SU-DHL-6 (cell line): Measurements from ENCODE around the gene GAB2.

Source experiments
- H2AFZ ChIP-seq: fragments of 200-600 bp; sonication (generic); 2 replicates; pipeline ENCODE4 v1.6.1; 2014; ENCODE audit warnings: low read depth, mild to moderate bottlenecking, moderate library complexity, mixed read lengths, antibody characterized with exemption, low read length; ENCODE audit not compliant: severe bottlenecking
- H3F3A ChIP-seq: fragments of 200-600 bp; shearing (Covaris generic); 2 replicates; pipeline ENCODE4 v1.6.0; 2016; ENCODE audit warnings: antibody characterized with exemption, mild to moderate bottlenecking; ENCODE audit not compliant: insufficient read depth
- H3K27ac ChIP-seq: fragments of 200-600 bp; sonication (generic); 2 replicates; pipeline ENCODE4 v1.5.1; 2016; ENCODE audit warnings: low read depth, mild to moderate bottlenecking, low read length, moderate library complexity, mixed read lengths
- H3K27me3 ChIP-seq: fragments of 200-600 bp; sonication (generic), shearing (Covaris generic); 2 replicates; pipeline ENCODE4 v1.6.0; 2014; ENCODE audit warnings: mild to moderate bottlenecking, low read length
- H3K36me3 ChIP-seq: fragments of 200-600 bp; sonication (generic); 2 replicates; pipeline ENCODE4 v1.6.1; 2014; ENCODE audit warnings: mild to moderate bottlenecking, low read length, mixed read lengths
- H3K4me2 ChIP-seq: fragments of 300-600, 200-600 bp; shearing (Covaris generic), sonication (generic); 2 replicates; pipeline ENCODE4 v1.6.0; 2014; ENCODE audit warnings: low read length, low read depth, mild to moderate bottlenecking; ENCODE audit not compliant: poor library complexity, severe bottlenecking
- H3K4me3 ChIP-seq: fragments of 200-600 bp; sonication (generic); 2 replicates; pipeline ENCODE4 v1.5.1; 2014; ENCODE audit warnings: antibody characterized with exemption, low read length, mild to moderate bottlenecking, mixed read lengths; ENCODE audit not compliant: insufficient read depth, poor library complexity, severe bottlenecking
- H3K79me2 ChIP-seq: fragments of 200-600 bp; sonication (generic); 2 replicates; pipeline ENCODE4 v1.6.1; 2014; ENCODE audit warnings: mild to moderate bottlenecking, low read length, moderate library complexity; ENCODE audit not compliant: insufficient read depth
- H3K9ac ChIP-seq: fragments of 200-600 bp; sonication (generic); 2 replicates; pipeline ENCODE4 v1.7.0; 2014; ENCODE audit warnings: mild to moderate bottlenecking, low read length
- H3K9me2 ChIP-seq: fragments of 200-600 bp; sonication (generic); replicated peaks from 2 replicates; pipeline ENCODE4 v1.6.1; 2014; ENCODE audit warnings: low read length; ENCODE audit not compliant: insufficient read depth
- H3K9me3 ChIP-seq: fragments of 200-600 bp; sonication (generic); 2 replicates; pipeline ENCODE4 v1.6.1; 2014; ENCODE audit warnings: low read length, mixed read lengths; ENCODE audit not compliant: insufficient read depth
- H4K20me1 ChIP-seq: fragments of 200-600 bp; sonication (generic); 2 replicates; pipeline ENCODE4 v1.6.1; 2014; ENCODE audit warnings: low read depth, mild to moderate bottlenecking, antibody characterized with exemption, low read length, moderate library complexity, mixed read lengths
- CTCF ChIP-seq: fragments of 200-600 bp; sonication (generic); IDR thresholded peaks from one replicate; pipeline ENCODE4 v1.5.1; 2017; ENCODE audit warnings: antibody characterized with exemption, mild to moderate bottlenecking, low read length, moderate library complexity; ENCODE audit not compliant: insufficient read depth, poor library complexity, severe bottlenecking
- EZH2phosphoT487 ChIP-seq: fragments of 200-600 bp; sonication (generic), shearing (Covaris generic); conservative IDR thresholded peaks from 2 replicates; pipeline ENCODE4 v1.6.1; 2018; ENCODE audit warnings: mild to moderate bottlenecking, antibody characterized with exemption, low read length, moderate library complexity, mixed read lengths

Gene GAB2

GRCh38 chr11:78190871-78191538 is 226.6 kb downstream of the GAB2 start:
- Histone ChIP-seq H2AFZ (no peak overlapping the region), H3K9me3 (no peaks in the 10 kb centered on the region), H4K20me1 (no peaks in the 10 kb centered on the region), H3K4me3 (no peak overlapping the region), H3K79me2 (no peaks in the 10 kb centered on the region), H3K36me3 (no peaks in the 10 kb centered on the region), H3K27me3 (no peaks in the 10 kb centered on the region), H3K9me2 (no peaks in the 10 kb centered on the region), H3F3A (no peaks in the 10 kb centered on the region), H3K27ac (no peak overlapping the region), H3K9ac (no peak overlapping the region), H3K4me2 (no peak overlapping the region)
- TF ChIP-seq CTCF: no peak
- no peak for TF ChIP-seq EZH2phosphoT487

GRCh38 chr11:78190374-78190773 is 227.2 kb downstream of the GAB2 start:
- no peak overlapping the region for H3K27ac ChIP-seq

GRCh38 chr11:78189851-78190250 is 227.8 kb downstream of the GAB2 start:
- TF ChIP-seq CTCF: no peak
- TF ChIP-seq EZH2phosphoT487: no peak
- H3K4me3 ChIP-seq: no peak overlapping the region
- H3K36me3 ChIP-seq: no peaks in the 10 kb centered on the region
- H3K27me3 ChIP-seq: no peaks in the 10 kb centered on the region
- no peak overlapping the region for H2AFZ ChIP-seq
- H4K20me1 ChIP-seq: no peaks in the 10 kb centered on the region
- 0 out of 2 replicates have a peak overlapping the region, but pooled peaks have one; percentile 82 for H3K9ac ChIP-seq
- H3K4me2 ChIP-seq: peak overlapping the region; percentile 78
- no peak overlapping the region for H3K27ac ChIP-seq
- H3K9me2 ChIP-seq: no peaks in the 10 kb centered on the region
- H3K79me2 ChIP-seq: no peaks in the 10 kb centered on the region
- H3K9me3 ChIP-seq: no peaks in the 10 kb centered on the region
- no peaks in the 10 kb centered on the region for H3F3A ChIP-seq

More at GRCh38 chr11:78190374-78190773, 227.2 kb downstream of the GAB2 start:
- Histone ChIP-seq H2AFZ (no peak overlapping the region), H3K27me3 (no peaks in the 10 kb centered on the region), H4K20me1 (no peaks in the 10 kb centered on the region), H3K9me2 (no peaks in the 10 kb centered on the region), H3K4me2 (no peak overlapping the region), H3K9ac (no peak overlapping the region), H3K9me3 (no peaks in the 10 kb centered on the region), H3F3A (no peaks in the 10 kb centered on the region), H3K36me3 (no peaks in the 10 kb centered on the region), H3K79me2 (no peaks in the 10 kb centered on the region), H3K4me3 (no peak overlapping the region)
- TF ChIP-seq CTCF: no peak
- TF ChIP-seq EZH2phosphoT487: no peak
